IPS DF 6.9 (cell line): ENCODE data around the gene RPRD2.

ENCODE experiments used
- DNase-seq: peaks from one replicate; pipeline ENCODE4 v3.0.0-alpha.2; 2013; ENCODE audit warnings: low read depth, low spot score
- H3K27ac ChIP-seq: one replicate; pipeline ENCODE4 v1.5.1; 2013; ENCODE audit warnings: low read length, control low read depth
- H3K27me3 ChIP-seq: 2 replicates; pipeline ENCODE4 v1.6.1; 2013; ENCODE audit warnings: mild to moderate bottlenecking, low read length; ENCODE audit not compliant: control insufficient read depth, insufficient read depth
- H3K36me3 ChIP-seq: 2 replicates; pipeline ENCODE4 v1.6.1; 2013; ENCODE audit warnings: low read length; ENCODE audit not compliant: control insufficient read depth, insufficient read depth
- H3K4me1 ChIP-seq: 2 replicates; pipeline ENCODE4 v1.6.1; 2013; ENCODE audit warnings: low read length; ENCODE audit not compliant: control insufficient read depth, insufficient read depth
- H3K4me3 ChIP-seq: 2 replicates; pipeline ENCODE4 v1.5.1; 2013; ENCODE audit warnings: mild to moderate bottlenecking, low read length
- H3K9me3 ChIP-seq: 2 replicates; pipeline ENCODE4 v1.6.1; 2013; ENCODE audit warnings: low read length, inconsistent platforms; ENCODE audit not compliant: control insufficient read depth, insufficient read depth
- WGBS: extraction: QIAGEN DNeasy Blood & Tissue Kit; methylation state at CpG from one replicate; pipeline ENCODE4 v1.1.7; 2013; ENCODE audit warnings: mixed read lengths, missing lambda C conversion rate; ENCODE audit not compliant: insufficient read length, insufficient coverage; 5-methylcytosine and 5-hydroxymethylcytosine counted together

RPRD2 gene

GRCh38 chr1:150512846-150513245, 148.9 kb downstream of the RPRD2 start:
- no CpG with 5 or more reads among the region's 2 CpGs for WGBS
- Histone ChIP-seq H3K27ac (no peak overlapping the region), H3K4me1 (no peaks in the 10 kb centered on the region), H3K27me3 (no peaks in the 10 kb centered on the region), H3K36me3 (no peaks in the 10 kb centered on the region; the same call in 1 of the 2 replicates), H3K9me3 (no peaks in the 10 kb centered on the region), H3K4me3 (no peak overlapping the region)
- DNase-seq, result no peak

DNA sequence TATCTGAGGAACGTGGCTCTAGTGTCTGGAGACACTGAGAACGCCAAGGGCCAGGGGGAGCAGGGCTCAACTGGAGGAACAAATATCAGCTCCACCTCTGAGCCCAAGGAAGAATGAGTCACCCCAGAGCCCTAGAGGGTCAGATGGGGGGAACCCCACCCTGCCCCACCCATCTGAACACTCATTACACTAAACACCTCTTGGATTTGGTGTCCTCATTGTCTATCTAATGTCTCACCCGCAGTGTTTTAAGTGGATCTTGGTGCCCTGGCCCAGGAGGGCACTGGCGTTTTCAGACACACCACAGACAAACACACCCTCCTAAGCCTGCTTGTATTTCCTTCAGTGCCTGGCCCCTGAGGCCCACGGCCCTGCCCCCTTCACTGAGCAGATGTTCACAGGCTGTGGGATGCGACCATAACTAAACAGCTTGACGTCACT, 149.4 kb downstream of the RPRD2 start:
- no CpG with 5 or more reads among the region's 7 CpGs for WGBS
- Histone ChIP-seq H3K27ac (no peak overlapping the region), H3K9me3 (no peaks in the 10 kb centered on the region), H3K4me1 (no peaks in the 10 kb centered on the region), H3K36me3 (no peaks in the 10 kb centered on the region; the same call in 1 of the 2 replicates), H3K27me3 (no peaks in the 10 kb centered on the region), H3K4me3 (no peak overlapping the region)
- no peak for DNase-seq

GRCh38 chr1:150514260-150514659, 150.3 kb downstream of the RPRD2 start:
- no peak for DNase-seq
- H3K4me3 ChIP-seq, result no peak overlapping the region

GRCh38 chr1:150514913-150515327, 151.0 kb downstream of the RPRD2 start:
- Histone ChIP-seq H3K36me3 (no peaks in the 10 kb centered on the region; the same call in 1 of the 2 replicates), H3K27me3 (no peaks in the 10 kb centered on the region), H3K4me3 (peak overlapping the region; percentile 53; the same call in 1 of the 2 replicates), H3K27ac (no peak overlapping the region), H3K4me1 (no peaks in the 10 kb centered on the region), H3K9me3 (no peaks in the 10 kb centered on the region)
- no CpG with 5 or more reads among the region's 21 CpGs for WGBS
- DNase-seq, result no peak

More at GRCh38 chr1:150514260-150514659, 150.3 kb downstream of the RPRD2 start:
- Histone ChIP-seq H3K36me3 (no peaks in the 10 kb centered on the region; the same call in 1 of the 2 replicates), H3K27me3 (no peaks in the 10 kb centered on the region), H3K27ac (no peak overlapping the region), H3K4me1 (no peaks in the 10 kb centered on the region), H3K9me3 (no peaks in the 10 kb centered on the region)
- no CpG with 5 or more reads among the region's 9 CpGs for WGBS

- Histone ChIP-seq H3K27ac (no peak within 1 kb of the TSS), H3K36me3 (no peaks in the 10 kb centered on the region; the same call in 1 of the 2 replicates), H3K4me3 (peak within 1 kb of the TSS; percentile 75), H3K27me3 (no peaks in the 10 kb centered on the region), H3K9me3 (no peaks in the 10 kb centered on the region), H3K4me1 (no peaks in the 10 kb centered on the region)
- WGBS, result no CpG with 5 or more reads among the region's 54 CpGs
- peak; percentile 87 for DNase-seq
Observed at GRCh38 chr1:150515328-150516049, 151.5 kb downstream of the RPRD2 start, which contains the start of gene FALEC. FALEC (plus strand) TSS chr1:150515752.

DNA sequence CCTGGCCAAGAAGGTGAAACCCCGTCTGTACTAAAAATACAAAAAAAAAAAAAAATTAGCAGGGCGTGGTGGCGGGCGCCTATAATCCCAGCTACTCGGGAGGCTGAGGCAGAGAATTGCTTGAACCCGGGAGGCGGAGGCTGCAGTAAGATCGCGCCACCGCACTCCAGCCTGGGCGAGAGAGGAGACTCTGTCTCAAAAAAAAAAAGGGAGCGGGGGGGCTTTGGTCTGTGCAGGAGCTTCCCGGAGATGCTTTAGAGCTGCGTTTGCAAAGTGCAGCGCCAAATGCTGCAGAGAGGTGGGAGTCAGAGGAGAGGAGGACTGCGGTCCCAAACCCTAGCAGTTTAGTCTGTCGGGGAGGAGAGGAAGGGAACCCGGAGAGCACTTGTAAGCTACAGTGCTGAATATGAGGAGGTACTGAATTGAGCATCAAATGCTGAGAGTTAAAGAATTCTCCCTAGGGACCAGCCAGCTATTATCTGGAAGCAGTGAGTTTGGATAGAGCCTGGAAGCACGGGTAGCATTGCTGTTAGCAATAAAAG, 152.2 kb downstream of the RPRD2 start:
- Histone ChIP-seq H3K4me1 (no peaks in the 10 kb centered on the region), H3K9me3 (no peaks in the 10 kb centered on the region), H3K27me3 (no peaks in the 10 kb centered on the region), H3K27ac (no peak overlapping the region), H3K36me3 (no peaks in the 10 kb centered on the region; the same call in 1 of the 2 replicates), H3K4me3 (peak overlapping the region; percentile 75; the same call in 1 of the 2 replicates)
- no peak for DNase-seq
- WGBS, result no CpG with 5 or more reads among the region's 19 CpGs

- Histone ChIP-seq H3K27ac (no peak overlapping the region), H3K4me3 (no peak overlapping the region; the same call in 1 of the 2 replicates), H3K27me3 (no peaks in the 10 kb centered on the region), H3K9me3 (no peaks in the 10 kb centered on the region), H3K36me3 (no peaks in the 10 kb centered on the region; the same call in 1 of the 2 replicates), H3K4me1 (no peaks in the 10 kb centered on the region)
- no peak for DNase-seq
- WGBS, result no CpG with 5 or more reads among the region's 4 CpGs
Observed at GRCh38 chr1:150516616-150517015, 152.7 kb downstream of the RPRD2 start.

DNA sequence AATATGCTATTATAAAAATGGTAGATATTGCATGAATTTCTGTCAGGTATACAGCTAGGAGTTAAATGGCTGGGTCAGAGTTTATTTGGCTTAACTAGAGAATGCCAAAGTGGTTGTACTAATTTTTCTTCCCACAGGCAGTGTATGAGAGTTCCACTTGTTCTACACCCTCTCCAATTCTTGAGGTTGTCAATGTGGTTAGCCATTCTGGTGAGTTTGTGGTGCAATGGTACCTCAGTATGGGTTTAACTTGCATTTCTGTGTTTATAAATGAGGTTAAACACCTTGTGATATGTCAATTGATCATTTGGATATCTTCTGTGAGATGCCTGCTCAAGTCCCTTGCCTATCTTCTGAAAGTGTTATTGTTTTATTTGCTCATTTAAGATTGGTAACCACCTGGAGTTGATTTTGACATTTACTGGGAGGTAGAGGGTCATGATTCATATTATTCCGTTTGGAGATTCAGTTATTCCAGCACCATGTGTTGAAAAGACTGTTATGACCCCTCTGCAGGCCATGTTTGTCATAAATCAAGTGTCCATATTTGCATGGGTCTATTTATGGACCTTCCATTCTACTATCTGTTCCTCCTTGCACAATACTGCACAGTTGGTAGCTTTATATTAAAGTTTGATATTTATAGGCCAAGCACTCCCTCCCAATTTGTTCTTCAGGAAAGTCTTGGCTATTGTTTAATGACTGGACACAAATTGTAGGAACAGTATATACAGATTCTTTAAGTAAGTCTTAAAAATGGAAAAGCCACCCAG, 157.4 kb downstream of the RPRD2 start:
- Histone ChIP-seq H3K27me3 (no peaks in the 10 kb centered on the region), H3K36me3 (no peaks in the 10 kb centered on the region), H3K4me1 (no peaks in the 10 kb centered on the region; the same call in 1 of the 2 replicates), H3K9me3 (no peaks in the 10 kb centered on the region), H3K4me3 (no peak overlapping the region), H3K27ac (no peak overlapping the region)
- WGBS, result no CpG with 5 or more reads among the region's 1 CpG
- no peak for DNase-seq

DNA sequence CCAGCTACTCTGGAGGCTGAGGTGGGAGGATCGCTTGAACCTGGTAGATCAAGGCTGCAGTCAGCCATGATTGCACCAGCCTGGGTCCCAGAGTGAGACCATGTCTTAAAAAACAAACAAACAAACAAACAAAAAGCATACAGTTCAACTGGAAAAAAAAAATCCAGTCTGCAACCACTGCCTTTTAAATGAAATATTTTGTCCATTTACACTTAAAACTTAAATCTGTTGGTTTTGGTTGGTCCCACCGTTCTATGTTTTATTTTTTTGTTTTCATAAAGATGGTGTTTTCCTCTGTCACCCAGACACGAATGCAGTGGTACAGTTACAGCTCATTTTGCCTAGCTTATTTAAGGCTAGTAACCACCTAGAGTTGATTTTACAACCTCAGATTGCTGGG, 161.4 kb downstream of the RPRD2 start:
- Histone ChIP-seq H3K27me3 (no peaks in the 10 kb centered on the region), H3K4me3 (no peak overlapping the region), H3K27ac (no peak overlapping the region), H3K9me3 (no peaks in the 10 kb centered on the region), H3K36me3 (no peaks in the 10 kb centered on the region), H3K4me1 (no peaks in the 10 kb centered on the region; the same call in 1 of the 2 replicates)
- WGBS, result no CpG with 5 or more reads among the region's 3 CpGs
- DNase-seq, result no peak
